ENCODE results near the gene PTCD1. TPM values are rescaled to one million over a fixed set of nuclear protein-coding genes. Genes with fewer than 3 reads are reported as not detected.

Gene PTCD1
- total and polyA plus RNA-seq, 9 of the 15 experiments (the other 6 are each of a cell fraction or from before 2014, with no cell fraction given), result 0.46 to 17.1 (median 6.2) TPM

- TF ChIP-seq ZBTB11 (CRISPR knock-in tag; IDR thresholded peaks at IDR 0.05) (0 out of 6 replicates have a peak, but pooled peaks of 1 of the 3 experiments have one; percentile 28), CTBP1 (IDR thresholded peaks at IDR 0.05; ENCODE audit: borderline replicate concordance) (peak; percentile 89; the same call in 1 of the 2 replicates), ZNF699 (CRISPR knock-in tag; IDR thresholded peaks at IDR 0.05; ENCODE audit: insufficient replicate concordance) (no peak), UBTF (IDR thresholded peaks at IDR 0.05; ENCODE audit: borderline replicate concordance in 1 of 2, low read depth in 2 of 2, low read length in 2 of 2) (peak in 1 of 2 experiments; percentile 92; a peak in 2 of 4 replicates), HNRNPH1 (optimal IDR thresholded peaks at IDR 0.05; ENCODE audit: low read depth, low read length) (no peak), MAFF (IDR thresholded peaks at IDR 0.05; ENCODE audit: low read length) (peak; percentile 56; the same call in 1 of the 2 replicates), ETV1 (tag; conservative IDR thresholded peaks at IDR 0.05; ENCODE audit: low read depth) (0 out of 2 replicates have a peak, but pooled peaks have one; percentile 35), MTA3 (IDR thresholded peaks at IDR 0.05; ENCODE audit: borderline replicate concordance) (peak; percentile 45; the same call in 1 of the 2 replicates), ZFP30 (CRISPR knock-in tag; IDR thresholded peaks at IDR 0.05; ENCODE audit: borderline replicate concordance) (no peak), BCOR (IDR thresholded peaks at IDR 0.05) (no peak), ASH1L (IDR thresholded peaks at IDR 0.05; ENCODE audit: borderline replicate concordance, low read depth, partially characterized antibody) (no peak), PTTG1 (tag; IDR thresholded peaks at IDR 0.05; ENCODE audit: low read depth) (no peak), MAFK (IDR thresholded peaks at IDR 0.05; ENCODE audit: low read length) (peak; percentile 70), ZNF316 (IDR thresholded peaks at IDR 0.05) (peak; percentile 63), TCF15 (CRISPR knock-in tag; IDR thresholded peaks at IDR 0.05) (no peak), HDGF (IDR thresholded peaks at IDR 0.05) (no peak), ATF1 (CRISPR knock-in tag; IDR thresholded peaks at IDR 0.05) (no peak), ATF1 (tag; IDR thresholded peaks at IDR 0.05) (peak; percentile 51; the same call in 1 of the 2 replicates)
- TF ChIP-seq, protein P1, sequence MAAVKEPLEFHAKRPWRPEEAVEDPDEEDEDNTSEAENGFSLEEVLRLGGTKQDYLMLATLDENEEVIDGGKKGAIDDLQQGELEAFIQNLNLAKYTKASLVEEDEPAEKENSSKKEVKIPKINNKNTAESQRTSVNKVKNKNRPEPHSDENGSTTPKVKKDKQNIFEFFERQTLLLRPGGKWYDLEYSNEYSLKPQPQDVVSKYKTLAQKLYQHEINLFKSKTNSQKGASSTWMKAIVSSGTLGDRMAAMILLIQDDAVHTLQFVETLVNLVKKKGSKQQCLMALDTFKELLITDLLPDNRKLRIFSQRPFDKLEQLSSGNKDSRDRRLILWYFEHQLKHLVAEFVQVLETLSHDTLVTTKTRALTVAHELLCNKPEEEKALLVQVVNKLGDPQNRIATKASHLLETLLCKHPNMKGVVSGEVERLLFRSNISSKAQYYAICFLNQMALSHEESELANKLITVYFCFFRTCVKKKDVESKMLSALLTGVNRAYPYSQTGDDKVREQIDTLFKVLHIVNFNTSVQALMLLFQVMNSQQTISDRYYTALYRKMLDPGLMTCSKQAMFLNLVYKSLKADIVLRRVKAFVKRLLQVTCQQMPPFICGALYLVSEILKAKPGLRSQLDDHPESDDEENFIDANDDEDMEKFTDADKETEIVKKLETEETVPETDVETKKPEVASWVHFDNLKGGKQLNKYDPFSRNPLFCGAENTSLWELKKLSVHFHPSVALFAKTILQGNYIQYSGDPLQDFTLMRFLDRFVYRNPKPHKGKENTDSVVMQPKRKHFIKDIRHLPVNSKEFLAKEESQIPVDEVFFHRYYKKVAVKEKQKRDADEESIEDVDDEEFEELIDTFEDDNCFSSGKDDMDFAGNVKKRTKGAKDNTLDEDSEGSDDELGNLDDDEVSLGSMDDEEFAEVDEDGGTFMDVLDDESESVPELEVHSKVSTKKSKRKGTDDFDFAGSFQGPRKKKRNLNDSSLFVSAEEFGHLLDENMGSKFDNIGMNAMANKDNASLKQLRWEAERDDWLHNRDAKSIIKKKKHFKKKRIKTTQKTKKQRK (IDR thresholded peaks at IDR 0.05; ENCODE audit: borderline replicate concordance, low read depth, low read length), result no peak
These were observed 68.7 kb downstream of the PTCD1 start (continued) for GRCh38 chr7:99369767-99370391.
